Measurements from ENCODE around the gene PDE4D. TPM values are rescaled to one million over a fixed set of nuclear protein-coding genes. Genes with fewer than 3 reads are reported as not detected.

Gene PDE4D
- total and polyA plus RNA-seq, 2 donors (not counting 1 experiment from before 2014, with no cell fraction given), result 14.9 to 171 TPM

DNA sequence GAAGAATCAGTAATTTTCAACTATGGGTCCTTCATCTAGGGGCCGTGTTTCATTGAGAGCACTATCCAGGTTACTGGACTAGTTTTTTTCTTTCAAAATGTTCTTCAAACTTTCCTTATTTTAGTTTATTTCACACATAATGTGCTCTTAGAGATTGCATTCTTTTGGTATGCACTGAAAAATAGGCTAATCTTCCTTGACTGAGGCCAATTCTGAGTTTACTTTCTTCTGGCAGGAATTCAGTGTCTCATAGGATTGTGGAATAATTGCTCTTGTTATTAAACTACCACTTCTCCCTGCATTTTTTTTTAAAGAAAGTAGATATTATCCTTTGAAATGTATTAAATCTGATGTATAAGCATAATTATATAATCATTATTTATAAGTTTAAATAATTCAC lies 686.1 kb downstream of the PDE4D start:
- no peaks in the 10 kb centered on the region for H3K9me3 ChIP-seq (ENCODE audit: control extremely low read depth in 1 of 3, control insufficient read depth in 2 of 3, insufficient read depth in 1 of 3, low read length in 2 of 3)
- no peak overlapping the region for H3K9ac ChIP-seq (ENCODE audit: low read length)
- peaks cover 0 to 1% of the 10 kb centered on the region in 2 experiments for H3K36me3 ChIP-seq (replicated peaks in 1 of 2; ENCODE audit: control extremely low read depth in 1 of 2, control insufficient read depth in 1 of 2, extremely low read depth in 1 of 2, insufficient read depth in 2 of 2, low read length in 1 of 2)
- Mint-ChIP-seq H3K9me3 (ENCODE audit: insufficient read depth) (no peaks in the 10 kb centered on the region), H3K27ac (no peak overlapping the region), H3K4me1 (no peaks in the 10 kb centered on the region), H3K27me3 (no peaks in the 10 kb centered on the region), H3K4me3 (no peak overlapping the region)
- H3K27ac ChIP-seq (ENCODE audit: low read length in 2 of 2), result no peak overlapping the region
- ATAC-seq (ENCODE audit: low read depth) (no peak), DNase-seq (no peak)
- intact Hi-C loops (cut with micrococcal nuclease), result no loop called here
- H2AFZ ChIP-seq (ENCODE audit: insufficient read depth, low read depth, low read length, poor library complexity, severe bottlenecking), result no peak overlapping the region
- CTCF ChIA-PET, result no interaction called here
- 100% methylated on average over 1 of the region's 1 CpG for WGBS (ENCODE audit: insufficient coverage)
- no peak overlapping the region for H3K4me3 ChIP-seq (ENCODE audit: control extremely low read depth in 1 of 5, extremely low read depth in 1 of 5, insufficient read depth in 1 of 5, low read depth in 2 of 5, low read length in 4 of 5)
- POLR2A ChIA-PET, result no interaction called here
- TF ChIP-seq CTCF (IDR thresholded peaks at IDR 0.05), result no peak
- no peak for TF ChIP-seq EZH2 (IDR thresholded peaks at IDR 0.05; ENCODE audit: borderline replicate concordance, insufficient read depth, low read depth, low read length, poor library complexity, severe bottlenecking)
- no peaks in the 10 kb centered on the region for H4K20me1 ChIP-seq (ENCODE audit: control insufficient read depth, insufficient read depth, low read length, poor library complexity, severe bottlenecking)
- H3K4me1 ChIP-seq (ENCODE audit: control insufficient read depth in 2 of 2, insufficient read depth in 2 of 2, low read length in 2 of 2), result no peaks in the 10 kb centered on the region
- H3K27me3 ChIP-seq (replicated peaks in 1 of 4; ENCODE audit: control extremely low read depth in 1 of 4, control insufficient read depth in 3 of 4, insufficient read depth in 4 of 4, low read length in 3 of 4), result no peaks in the 10 kb centered on the region
- no peaks in the 10 kb centered on the region for H3K79me2 ChIP-seq (ENCODE audit: control insufficient read depth, insufficient read depth, low read length)
- H3K4me2 ChIP-seq (replicated peaks; ENCODE audit: low read depth, low read length, poor library complexity, severe bottlenecking), result no peak overlapping the region

- Mint-ChIP-seq H3K4me1 (no peaks in the 10 kb centered on the region), H3K9me3 (ENCODE audit: insufficient read depth) (no peaks in the 10 kb centered on the region), H3K27me3 (no peaks in the 10 kb centered on the region), H3K4me3 (no peak overlapping the region), H3K27ac (no peak overlapping the region)
- CTCF ChIA-PET, result interaction anchor here (1.2 kb wide), 1 partner anchor 10 kb away, joined by 3 read pairs; no protein-coding TSS in a partner anchor
- intact Hi-C loops (cut with micrococcal nuclease), result no loop called here
- H3K27ac ChIP-seq (ENCODE audit: low read length in 2 of 2), result no peak overlapping the region
- POLR2A ChIA-PET, result no interaction called here
- no CpG with 5 or more reads among the region's 1 CpG for WGBS (ENCODE audit: insufficient coverage)
- H3K36me3 ChIP-seq (replicated peaks in 1 of 2; ENCODE audit: control extremely low read depth in 1 of 2, control insufficient read depth in 1 of 2, extremely low read depth in 1 of 2, insufficient read depth in 2 of 2, low read length in 1 of 2), result peaks cover 0 to 1% of the 10 kb centered on the region in 2 experiments
- H3K4me2 ChIP-seq (replicated peaks; ENCODE audit: low read depth, low read length, poor library complexity, severe bottlenecking), result no peak overlapping the region
- no peaks in the 10 kb centered on the region for H3K4me1 ChIP-seq (ENCODE audit: control insufficient read depth in 2 of 2, insufficient read depth in 2 of 2, low read length in 2 of 2)
- ATAC-seq (ENCODE audit: low read depth) (no peak), DNase-seq (no peak)
- H4K20me1 ChIP-seq (ENCODE audit: control insufficient read depth, insufficient read depth, low read length, poor library complexity, severe bottlenecking), result no peaks in the 10 kb centered on the region
- no peak for TF ChIP-seq EZH2 (IDR thresholded peaks at IDR 0.05; ENCODE audit: borderline replicate concordance, insufficient read depth, low read depth, low read length, poor library complexity, severe bottlenecking)
- no peak for TF ChIP-seq CTCF (IDR thresholded peaks at IDR 0.05)
- no peaks in the 10 kb centered on the region for H3K27me3 ChIP-seq (replicated peaks in 1 of 4; ENCODE audit: control extremely low read depth in 1 of 4, control insufficient read depth in 3 of 4, insufficient read depth in 4 of 4, low read length in 3 of 4)
- no peak overlapping the region for H2AFZ ChIP-seq (ENCODE audit: insufficient read depth, low read depth, low read length, poor library complexity, severe bottlenecking)
- no peak overlapping the region for H3K9ac ChIP-seq (ENCODE audit: low read length)
- H3K4me3 ChIP-seq (ENCODE audit: control extremely low read depth in 1 of 5, extremely low read depth in 1 of 5, insufficient read depth in 1 of 5, low read depth in 2 of 5, low read length in 4 of 5), result no peak overlapping the region
- no peaks in the 10 kb centered on the region for H3K79me2 ChIP-seq (ENCODE audit: control insufficient read depth, insufficient read depth, low read length)
- H3K9me3 ChIP-seq (ENCODE audit: control extremely low read depth in 1 of 3, control insufficient read depth in 2 of 3, insufficient read depth in 1 of 3, low read length in 2 of 3), result no peaks in the 10 kb centered on the region
These were observed 687.4 kb downstream of the PDE4D start for GRCh38 chr5:59206132-59206581.
